KMS-11 (cell line): Measurements from ENCODE around the gene SERPINA9.

ENCODE experiments used
- H2AFZ ChIP-seq: fragments of 200-600 bp; sonication (generic); 2 replicates; pipeline ENCODE4 v1.6.1; 2016; ENCODE audit warnings: antibody characterized with exemption, mixed run types, low read depth
- H3K27ac ChIP-seq: fragments of 200-600 bp; sonication (generic); 2 replicates; pipeline ENCODE4 v1.6.1; 2016; ENCODE audit warnings: mild to moderate bottlenecking, mixed run types
- H3K27me3 ChIP-seq: fragments of 200-600 bp; sonication (generic); 2 replicates; pipeline ENCODE4 v1.6.1; 2017; ENCODE audit warnings: mild to moderate bottlenecking, low read depth, mixed run types, moderate library complexity; ENCODE audit not compliant: insufficient read depth
- H3K36me3 ChIP-seq: fragments of 200-600 bp; sonication (generic); 2 replicates; pipeline ENCODE4 v1.6.1; 2017; ENCODE audit warnings: mild to moderate bottlenecking, mixed run types; ENCODE audit not compliant: insufficient read depth
- H3K4me1 ChIP-seq: fragments of 200-600 bp; sonication (generic); 2 replicates; pipeline ENCODE4 v1.6.1; 2016; ENCODE audit warnings: mild to moderate bottlenecking, low read depth, mixed run types; ENCODE audit not compliant: poor library complexity, severe bottlenecking
- H3K4me2 ChIP-seq: fragments of 200-600 bp; sonication (generic); 2 replicates; pipeline ENCODE4 v1.7.0; 2016; ENCODE audit warnings: mild to moderate bottlenecking, mixed run types
- H3K4me3 ChIP-seq: fragments of 200-600 bp; sonication (generic); IDR thresholded peaks from 2 replicates; pipeline ENCODE4 v1.6.1; 2017; ENCODE audit warnings: low read depth, low read length, mixed read lengths; ENCODE audit not compliant: insufficient read depth
- H3K79me2 ChIP-seq: fragments of 200-600 bp; sonication (generic); 2 replicates; pipeline ENCODE4 v1.6.1; 2016; ENCODE audit warnings: low read depth, mixed run types; ENCODE audit not compliant: insufficient read depth
- H3K9ac ChIP-seq: fragments of 200-600 bp; sonication (generic); 2 replicates; pipeline ENCODE4 v1.6.1; 2016; ENCODE audit warnings: mild to moderate bottlenecking, mixed run types
- H4K20me1 ChIP-seq: fragments of 200-600 bp; sonication (generic); 2 replicates; pipeline ENCODE4 v1.6.1; 2016; ENCODE audit warnings: mild to moderate bottlenecking, mixed run types; ENCODE audit not compliant: insufficient read depth
- TF ChIP-seq, protein P1 (sequence below): fragments of 200-600 bp; sonication (generic); conservative IDR thresholded peaks from 2 replicates; pipeline ENCODE4 v1.6.1; 2017; ENCODE audit warnings: low read depth, mild to moderate bottlenecking, antibody characterized with exemption, low read length, moderate library complexity, mixed read lengths

The SERPINA9 gene

DNA sequence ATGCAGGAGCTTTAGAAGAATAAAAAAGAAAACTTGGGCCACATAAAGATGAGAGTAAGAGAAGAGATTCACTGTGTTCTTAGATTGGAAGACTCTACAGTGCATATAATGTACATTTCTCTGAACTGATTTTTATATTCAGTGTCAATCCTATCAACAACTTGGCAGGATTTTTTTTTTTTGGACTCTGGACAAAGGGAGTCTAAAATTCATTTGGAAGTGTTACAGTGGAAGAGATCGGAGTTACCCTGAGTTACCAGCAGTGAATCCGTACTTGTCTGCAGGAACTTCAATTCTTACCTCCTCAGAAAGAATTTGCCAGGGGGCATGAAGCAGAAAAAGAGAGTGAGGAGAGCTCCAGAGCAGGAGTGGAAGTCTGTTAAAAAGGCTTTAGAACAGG, 47.4 kb downstream of the SERPINA9 start:
- H3K27ac ChIP-seq, result no peak overlapping the region
- no peak overlapping the region for H3K4me2 ChIP-seq
- H3K9ac ChIP-seq, result no peak overlapping the region
- no peak overlapping the region for H3K4me3 ChIP-seq
- no peaks in the 10 kb centered on the region for H3K36me3 ChIP-seq
- no peaks in the 10 kb centered on the region for H3K27me3 ChIP-seq
- TF ChIP-seq, protein P1, sequence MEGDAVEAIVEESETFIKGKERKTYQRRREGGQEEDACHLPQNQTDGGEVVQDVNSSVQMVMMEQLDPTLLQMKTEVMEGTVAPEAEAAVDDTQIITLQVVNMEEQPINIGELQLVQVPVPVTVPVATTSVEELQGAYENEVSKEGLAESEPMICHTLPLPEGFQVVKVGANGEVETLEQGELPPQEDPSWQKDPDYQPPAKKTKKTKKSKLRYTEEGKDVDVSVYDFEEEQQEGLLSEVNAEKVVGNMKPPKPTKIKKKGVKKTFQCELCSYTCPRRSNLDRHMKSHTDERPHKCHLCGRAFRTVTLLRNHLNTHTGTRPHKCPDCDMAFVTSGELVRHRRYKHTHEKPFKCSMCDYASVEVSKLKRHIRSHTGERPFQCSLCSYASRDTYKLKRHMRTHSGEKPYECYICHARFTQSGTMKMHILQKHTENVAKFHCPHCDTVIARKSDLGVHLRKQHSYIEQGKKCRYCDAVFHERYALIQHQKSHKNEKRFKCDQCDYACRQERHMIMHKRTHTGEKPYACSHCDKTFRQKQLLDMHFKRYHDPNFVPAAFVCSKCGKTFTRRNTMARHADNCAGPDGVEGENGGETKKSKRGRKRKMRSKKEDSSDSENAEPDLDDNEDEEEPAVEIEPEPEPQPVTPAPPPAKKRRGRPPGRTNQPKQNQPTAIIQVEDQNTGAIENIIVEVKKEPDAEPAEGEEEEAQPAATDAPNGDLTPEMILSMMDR, result no peak
- H3K4me1 ChIP-seq, result no peaks in the 10 kb centered on the region
- H4K20me1 ChIP-seq, result no peaks in the 10 kb centered on the region
- no peak overlapping the region for H2AFZ ChIP-seq
- no peaks in the 10 kb centered on the region for H3K79me2 ChIP-seq

- Histone ChIP-seq H3K4me3 (no peak overlapping the region), H3K4me2 (no peak overlapping the region), H3K9ac (no peak overlapping the region)
These were observed 48.9 kb downstream of the SERPINA9 start for GRCh38 chr14:94427016-94427613.

GRCh38 chr14:94426526-94426925, 49.5 kb downstream of the SERPINA9 start:
- no peak overlapping the region for H3K4me3 ChIP-seq
- no peaks in the 10 kb centered on the region for H3K27me3 ChIP-seq
- no peak overlapping the region for H3K9ac ChIP-seq
- no peaks in the 10 kb centered on the region for H3K36me3 ChIP-seq
- H4K20me1 ChIP-seq, result no peaks in the 10 kb centered on the region
- H2AFZ ChIP-seq, result no peak overlapping the region
- no peaks in the 10 kb centered on the region for H3K79me2 ChIP-seq
- no peaks in the 10 kb centered on the region for H3K4me1 ChIP-seq
- TF ChIP-seq, protein P1, result no peak
- no peak overlapping the region for H3K27ac ChIP-seq
- H3K4me2 ChIP-seq, result no peak overlapping the region

More at GRCh38 chr14:94427016-94427613, 48.9 kb downstream of the SERPINA9 start:
- Histone ChIP-seq H4K20me1 (no peaks in the 10 kb centered on the region), H3K36me3 (no peaks in the 10 kb centered on the region), H3K79me2 (no peaks in the 10 kb centered on the region), H3K27ac (no peak overlapping the region), H3K27me3 (no peaks in the 10 kb centered on the region), H3K4me1 (no peaks in the 10 kb centered on the region), H2AFZ (no peak overlapping the region)
- TF ChIP-seq, protein P1, result no peak

DNA sequence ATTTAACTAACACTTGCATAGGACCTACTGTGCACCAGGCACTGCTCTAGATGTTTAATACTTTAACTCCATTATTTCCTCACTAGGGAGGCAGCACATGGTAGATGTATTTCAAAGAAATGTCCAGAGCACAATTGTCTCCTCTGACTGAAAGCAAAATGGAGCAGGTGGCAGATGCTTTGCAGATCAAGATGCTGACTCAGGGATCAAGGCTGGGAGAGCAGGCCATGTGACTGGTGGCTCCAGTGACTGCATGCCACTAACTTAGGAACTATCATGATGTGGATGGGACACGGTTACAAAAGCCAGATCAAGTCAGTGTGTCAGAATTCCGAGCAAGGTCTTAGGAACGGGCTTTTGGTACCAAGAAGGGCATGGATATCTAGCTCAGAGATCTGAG, 51.6 kb downstream of the SERPINA9 start:
- TF ChIP-seq, protein P1, result no peak
- H3K27me3 ChIP-seq, result no peaks in the 10 kb centered on the region
- H3K4me2 ChIP-seq, result no peak overlapping the region
- H2AFZ ChIP-seq, result no peak overlapping the region
- no peak overlapping the region for H3K27ac ChIP-seq
- H3K79me2 ChIP-seq, result no peaks in the 10 kb centered on the region
- no peak overlapping the region for H3K9ac ChIP-seq
- H3K36me3 ChIP-seq, result no peaks in the 10 kb centered on the region
- no peaks in the 10 kb centered on the region for H4K20me1 ChIP-seq
- no peak overlapping the region for H3K4me3 ChIP-seq
- no peaks in the 10 kb centered on the region for H3K4me1 ChIP-seq
